Measurements from ENCODE around the gene OR8G1.
A peak's percentile ranks its signal among the peaks of the same experiment; 100 is the strongest.
"Not testable (repeated sequence)": the region's sequence is repeated elsewhere in the genome, so short reads cannot be mapped to it uniquely, and the experiment has no call there.

Gene OR8G1

GRCh38 chr11:124214027-124214426 is 26.9 kb upstream of the OR8G1 start:
- H3K27me3 ChIP-seq (ENCODE audit: insufficient read depth, poor library complexity, severe bottlenecking), result peaks cover 3% of the 10 kb centered on the region
- ATAC-seq (ENCODE audit: low read depth) (no peak), DNase-seq (ENCODE audit: low spot score) (no peak)
- no peaks in the 10 kb centered on the region for H3K36me3 ChIP-seq (ENCODE audit: low read depth)
- H3K9me3 ChIP-seq (ENCODE audit: severe bottlenecking), result no peaks in the 10 kb centered on the region
- H3K4me1 ChIP-seq (ENCODE audit: insufficient read depth, poor library complexity, severe bottlenecking), result no peaks in the 10 kb centered on the region
- no peak overlapping the region for H3K4me3 ChIP-seq (ENCODE audit: severe bottlenecking)
- TF ChIP-seq, protein P1, sequence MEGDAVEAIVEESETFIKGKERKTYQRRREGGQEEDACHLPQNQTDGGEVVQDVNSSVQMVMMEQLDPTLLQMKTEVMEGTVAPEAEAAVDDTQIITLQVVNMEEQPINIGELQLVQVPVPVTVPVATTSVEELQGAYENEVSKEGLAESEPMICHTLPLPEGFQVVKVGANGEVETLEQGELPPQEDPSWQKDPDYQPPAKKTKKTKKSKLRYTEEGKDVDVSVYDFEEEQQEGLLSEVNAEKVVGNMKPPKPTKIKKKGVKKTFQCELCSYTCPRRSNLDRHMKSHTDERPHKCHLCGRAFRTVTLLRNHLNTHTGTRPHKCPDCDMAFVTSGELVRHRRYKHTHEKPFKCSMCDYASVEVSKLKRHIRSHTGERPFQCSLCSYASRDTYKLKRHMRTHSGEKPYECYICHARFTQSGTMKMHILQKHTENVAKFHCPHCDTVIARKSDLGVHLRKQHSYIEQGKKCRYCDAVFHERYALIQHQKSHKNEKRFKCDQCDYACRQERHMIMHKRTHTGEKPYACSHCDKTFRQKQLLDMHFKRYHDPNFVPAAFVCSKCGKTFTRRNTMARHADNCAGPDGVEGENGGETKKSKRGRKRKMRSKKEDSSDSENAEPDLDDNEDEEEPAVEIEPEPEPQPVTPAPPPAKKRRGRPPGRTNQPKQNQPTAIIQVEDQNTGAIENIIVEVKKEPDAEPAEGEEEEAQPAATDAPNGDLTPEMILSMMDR (IDR thresholded peaks at IDR 0.05; ENCODE audit: poor library complexity, severe bottlenecking), result no peak
- no peak overlapping the region for H3K27ac ChIP-seq (ENCODE audit: poor library complexity, severe bottlenecking)

DNA sequence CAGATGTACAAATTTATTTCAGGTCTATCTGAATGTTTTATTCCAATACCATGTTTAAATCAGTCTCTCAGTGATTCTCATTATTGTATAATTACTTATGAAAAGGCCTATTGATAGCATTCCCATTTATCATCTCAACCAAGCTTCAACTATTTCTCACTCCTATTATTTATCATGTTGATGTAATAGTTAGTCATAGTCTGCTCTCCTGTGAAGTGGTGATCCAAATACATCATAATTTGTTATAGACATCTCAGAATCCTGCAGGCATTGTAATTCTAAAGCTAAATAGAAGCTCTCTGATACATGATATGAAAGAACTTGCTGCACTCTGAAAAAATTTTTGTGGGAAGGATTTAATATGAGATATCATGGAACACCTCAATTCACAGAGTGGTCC is 21.8 kb upstream of the OR8G1 start:
- ATAC-seq (ENCODE audit: low read depth) (peak; percentile 54; the same call in 2 of the 3 replicates), DNase-seq (ENCODE audit: low spot score) (no peak)
- Histone ChIP-seq H3K27ac (ENCODE audit: poor library complexity, severe bottlenecking) (no peak overlapping the region), H3K4me1 (ENCODE audit: insufficient read depth, poor library complexity, severe bottlenecking) (peaks cover 6% of the 10 kb centered on the region), H3K36me3 (ENCODE audit: low read depth) (no peaks in the 10 kb centered on the region), H3K27me3 (ENCODE audit: insufficient read depth, poor library complexity, severe bottlenecking) (peaks cover 3% of the 10 kb centered on the region), H3K4me3 (ENCODE audit: severe bottlenecking) (no peak overlapping the region), H3K9me3 (ENCODE audit: severe bottlenecking) (no peaks in the 10 kb centered on the region)
- TF ChIP-seq, protein P1 (IDR thresholded peaks at IDR 0.05; ENCODE audit: poor library complexity, severe bottlenecking), result no peak

GRCh38 chr11:124222407-124222806 is 18.5 kb upstream of the OR8G1 start:
- no peaks in the 10 kb centered on the region for H3K36me3 ChIP-seq (ENCODE audit: low read depth)
- peaks cover 6% of the 10 kb centered on the region for H3K4me1 ChIP-seq (ENCODE audit: insufficient read depth, poor library complexity, severe bottlenecking)
- H3K27ac ChIP-seq (ENCODE audit: poor library complexity, severe bottlenecking), result no peak overlapping the region
- no peak overlapping the region for H3K4me3 ChIP-seq (ENCODE audit: severe bottlenecking)
- no peaks in the 10 kb centered on the region for H3K9me3 ChIP-seq (ENCODE audit: severe bottlenecking)
- no peak for ATAC-seq (ENCODE audit: low read depth)
- H3K27me3 ChIP-seq (ENCODE audit: insufficient read depth, poor library complexity, severe bottlenecking), result peaks cover 6% of the 10 kb centered on the region
- DNase-seq (ENCODE audit: low spot score), result no peak
- TF ChIP-seq, protein P1 (IDR thresholded peaks at IDR 0.05; ENCODE audit: poor library complexity, severe bottlenecking), result no peak

- H3K36me3 ChIP-seq (ENCODE audit: low read depth), result not testable (repeated sequence)
Observed at GRCh38 chr11:124224618-124225423, 16.1 kb upstream of the OR8G1 start.

GRCh38 chr11:124225471-124225870 is 15.4 kb upstream of the OR8G1 start:
- TF ChIP-seq, protein P1 (IDR thresholded peaks at IDR 0.05; ENCODE audit: poor library complexity, severe bottlenecking), result no peak
- no peak for ATAC-seq (ENCODE audit: low read depth)
- Histone ChIP-seq H3K4me3 (ENCODE audit: severe bottlenecking) (no peak overlapping the region), H3K36me3 (ENCODE audit: low read depth) (no peaks in the 10 kb centered on the region), H3K27ac (ENCODE audit: poor library complexity, severe bottlenecking) (no peak overlapping the region), H3K9me3 (ENCODE audit: severe bottlenecking) (no peaks in the 10 kb centered on the region), H3K4me1 (ENCODE audit: insufficient read depth, poor library complexity, severe bottlenecking) (peaks cover 6% of the 10 kb centered on the region), H3K27me3 (ENCODE audit: insufficient read depth, poor library complexity, severe bottlenecking) (peaks cover 6% of the 10 kb centered on the region)
- no peak for DNase-seq (ENCODE audit: low spot score)

More at GRCh38 chr11:124224618-124225423, 16.1 kb upstream of the OR8G1 start:
- H3K27ac ChIP-seq (ENCODE audit: poor library complexity, severe bottlenecking); H3K27me3 ChIP-seq (ENCODE audit: insufficient read depth, poor library complexity, severe bottlenecking); H3K4me3 ChIP-seq (ENCODE audit: severe bottlenecking); H3K9me3 ChIP-seq (ENCODE audit: severe bottlenecking); H3K4me1 ChIP-seq (ENCODE audit: insufficient read depth, poor library complexity, severe bottlenecking); ATAC-seq (ENCODE audit: low read depth); DNase-seq (ENCODE audit: low spot score): not testable (repeated sequence)
